ENCODE measurements around the gene SLC25A53.
"Not testable (repeated sequence)": the region's sequence is repeated elsewhere in the genome, so short reads cannot be mapped to it uniquely, and the experiment has no call there.

Gene SLC25A53

DNA sequence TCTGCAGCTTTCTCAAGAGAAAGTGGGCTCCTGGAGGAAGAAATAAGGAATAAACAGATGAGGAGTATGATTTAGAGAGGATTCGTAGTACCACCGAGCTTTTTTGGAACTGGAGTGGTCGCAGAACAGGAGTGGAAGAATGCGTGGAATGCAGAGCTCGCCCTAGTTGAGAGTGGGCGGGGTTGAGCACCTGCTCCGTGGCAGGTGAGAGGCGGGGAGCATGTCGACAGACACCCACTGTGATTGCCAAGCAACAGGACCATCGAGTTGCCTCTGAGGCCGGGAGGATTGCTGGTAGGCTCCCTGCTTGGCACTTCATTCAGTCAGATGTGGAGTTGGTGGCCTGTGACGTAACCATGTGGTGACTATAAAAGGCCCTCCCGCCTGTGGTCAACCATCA, 101.9 kb downstream of the SLC25A53 start:
- not testable (repeated sequence) for DNase-seq (ENCODE audit: low read depth)

Measured in CMK (cell line).